ENCODE results near the gene ZFP92.

The ZFP92 gene

GRCh38 chrX:153445106-153445855, 34.0 kb downstream of the ZFP92 start:
- Histone ChIP-seq H4K20me1 (ENCODE audit: insufficient read depth, low read length) (no peaks in the 10 kb centered on the region), H3K4me1 (ENCODE audit: insufficient read depth, low read length) (no peaks in the 10 kb centered on the region), H2AFZ (ENCODE audit: low read depth, low read length) (no peak overlapping the region), H3K79me2 (ENCODE audit: insufficient read depth, low read length) (no peaks in the 10 kb centered on the region), H3K4me3 (ENCODE audit: low read depth in 1 of 2, low read length in 2 of 2) (no peak overlapping the region), H3K9ac (ENCODE audit: low read depth, low read length) (no peak overlapping the region), H3K36me3 (ENCODE audit: insufficient read depth, low read length) (peaks cover 9% of the 10 kb centered on the region; the same call in 1 of the 2 replicates), H3K4me2 (ENCODE audit: insufficient read depth, low read length) (no peak overlapping the region), H3K9me3 (ENCODE audit: insufficient read depth, low read length, severe bottlenecking) (no peaks in the 10 kb centered on the region), H3K27ac (ENCODE audit: low read length) (no peak overlapping the region), H3K27me3 (ENCODE audit: insufficient read depth, low read length, poor library complexity) (no peaks in the 10 kb centered on the region)
- DNase-seq (no peak), ATAC-seq (ENCODE audit: insufficient read depth, low read depth) (0 out of 3 replicates have a peak, but pooled peaks have one; percentile 13)
- no peak for TF ChIP-seq EZH2 (IDR thresholded peaks at IDR 0.05; ENCODE audit: borderline replicate concordance, low read depth, low read length, severe bottlenecking)
- TF ChIP-seq, protein P1, sequence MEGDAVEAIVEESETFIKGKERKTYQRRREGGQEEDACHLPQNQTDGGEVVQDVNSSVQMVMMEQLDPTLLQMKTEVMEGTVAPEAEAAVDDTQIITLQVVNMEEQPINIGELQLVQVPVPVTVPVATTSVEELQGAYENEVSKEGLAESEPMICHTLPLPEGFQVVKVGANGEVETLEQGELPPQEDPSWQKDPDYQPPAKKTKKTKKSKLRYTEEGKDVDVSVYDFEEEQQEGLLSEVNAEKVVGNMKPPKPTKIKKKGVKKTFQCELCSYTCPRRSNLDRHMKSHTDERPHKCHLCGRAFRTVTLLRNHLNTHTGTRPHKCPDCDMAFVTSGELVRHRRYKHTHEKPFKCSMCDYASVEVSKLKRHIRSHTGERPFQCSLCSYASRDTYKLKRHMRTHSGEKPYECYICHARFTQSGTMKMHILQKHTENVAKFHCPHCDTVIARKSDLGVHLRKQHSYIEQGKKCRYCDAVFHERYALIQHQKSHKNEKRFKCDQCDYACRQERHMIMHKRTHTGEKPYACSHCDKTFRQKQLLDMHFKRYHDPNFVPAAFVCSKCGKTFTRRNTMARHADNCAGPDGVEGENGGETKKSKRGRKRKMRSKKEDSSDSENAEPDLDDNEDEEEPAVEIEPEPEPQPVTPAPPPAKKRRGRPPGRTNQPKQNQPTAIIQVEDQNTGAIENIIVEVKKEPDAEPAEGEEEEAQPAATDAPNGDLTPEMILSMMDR (IDR thresholded peaks at IDR 0.05; ENCODE audit: borderline replicate concordance, extremely low read depth, low read length, poor library complexity, severe bottlenecking) = no peak

- H3K4me2 ChIP-seq (ENCODE audit: insufficient read depth, low read length) = no peak within 1 kb of the TSS
- no peaks in the 10 kb centered on the region for H4K20me1 ChIP-seq (ENCODE audit: insufficient read depth, low read length)
- ATAC-seq (ENCODE audit: insufficient read depth, low read depth) (0 out of 3 replicates have a peak, but pooled peaks have one; percentile 6), DNase-seq (no peak)
- no peak within 1 kb of the TSS for H3K27ac ChIP-seq (ENCODE audit: low read length)
- no peaks in the 10 kb centered on the region for H3K4me1 ChIP-seq (ENCODE audit: insufficient read depth, low read length)
- TF ChIP-seq, protein P1 (IDR thresholded peaks at IDR 0.05; ENCODE audit: borderline replicate concordance, extremely low read depth, low read length, poor library complexity, severe bottlenecking) = no peak
- TF ChIP-seq EZH2 (IDR thresholded peaks at IDR 0.05; ENCODE audit: borderline replicate concordance, low read depth, low read length, severe bottlenecking) = no peak
- H3K9me3 ChIP-seq (ENCODE audit: insufficient read depth, low read length, severe bottlenecking) = no peaks in the 10 kb centered on the region
- no peak within 1 kb of the TSS for H3K9ac ChIP-seq (ENCODE audit: low read depth, low read length)
- no peak within 1 kb of the TSS for H3K4me3 ChIP-seq (ENCODE audit: low read depth in 1 of 2, low read length in 2 of 2)
- no peak within 1 kb of the TSS for H2AFZ ChIP-seq (ENCODE audit: low read depth, low read length)
- peaks cover 11% of the 10 kb centered on the region; the same call in 1 of the 2 replicates for H3K36me3 ChIP-seq (ENCODE audit: insufficient read depth, low read length)
- H3K79me2 ChIP-seq (ENCODE audit: insufficient read depth, low read length) = no peaks in the 10 kb centered on the region
- H3K27me3 ChIP-seq (ENCODE audit: insufficient read depth, low read length, poor library complexity) = no peaks in the 10 kb centered on the region
These were observed 34.8 kb downstream of the ZFP92 start, which contains the start of gene TREX2 for GRCh38 chrX:153445856-153446635. Gene TREX2, minus strand, starts transcription at chrX:153446056. Its CDS starts 626 bp downstream, at chrX:153445430.

GRCh38 chrX:153446636-153446936, 35.3 kb downstream of the ZFP92 start:
- H3K79me2 ChIP-seq (ENCODE audit: insufficient read depth, low read length) = no peaks in the 10 kb centered on the region
- no peak overlapping the region for H3K4me2 ChIP-seq (ENCODE audit: insufficient read depth, low read length)
- H3K4me3 ChIP-seq (ENCODE audit: low read depth in 1 of 2, low read length in 2 of 2) = no peak overlapping the region
- H3K27me3 ChIP-seq (ENCODE audit: insufficient read depth, low read length, poor library complexity) = no peaks in the 10 kb centered on the region
- ATAC-seq (ENCODE audit: insufficient read depth, low read depth) (no peak), DNase-seq (no peak)
- no peaks in the 10 kb centered on the region for H3K9me3 ChIP-seq (ENCODE audit: insufficient read depth, low read length, severe bottlenecking)
- no peak overlapping the region for H2AFZ ChIP-seq (ENCODE audit: low read depth, low read length)
- H3K27ac ChIP-seq (ENCODE audit: low read length) = no peak overlapping the region
- H3K9ac ChIP-seq (ENCODE audit: low read depth, low read length) = no peak overlapping the region
- peaks cover 11% of the 10 kb centered on the region; the same call in 1 of the 2 replicates for H3K36me3 ChIP-seq (ENCODE audit: insufficient read depth, low read length)
- no peaks in the 10 kb centered on the region for H4K20me1 ChIP-seq (ENCODE audit: insufficient read depth, low read length)
- H3K4me1 ChIP-seq (ENCODE audit: insufficient read depth, low read length) = no peaks in the 10 kb centered on the region
- no peak for TF ChIP-seq EZH2 (IDR thresholded peaks at IDR 0.05; ENCODE audit: borderline replicate concordance, low read depth, low read length, severe bottlenecking)
- TF ChIP-seq, protein P1 (IDR thresholded peaks at IDR 0.05; ENCODE audit: borderline replicate concordance, extremely low read depth, low read length, poor library complexity, severe bottlenecking) = no peak
